ENCODE results near the gene RAD18.

DNA sequence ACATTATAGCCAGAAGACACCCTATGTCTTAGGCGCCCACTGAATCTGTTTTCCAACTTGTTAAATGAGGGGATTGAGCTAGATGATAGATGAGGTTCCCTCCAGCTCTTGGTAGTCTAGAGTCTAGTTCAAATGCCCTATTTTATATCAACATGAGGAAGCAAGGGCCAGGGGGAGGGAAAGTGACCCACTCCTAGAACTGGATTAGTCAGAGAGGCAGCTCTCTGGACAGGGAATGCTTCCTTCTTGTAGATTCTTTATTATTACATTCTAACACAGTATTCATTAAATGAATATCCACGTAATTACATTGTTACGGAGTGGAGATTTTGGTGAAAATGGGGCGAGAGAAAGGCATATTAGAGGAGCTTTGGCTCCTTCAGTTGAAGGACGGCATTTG is 89.5 kb downstream of the RAD18 start:
- TF ChIP-seq EGR1 (IDR thresholded peaks at IDR 0.05; ENCODE audit: low read depth in 2 of 2) (no peak), TAF1 (conservative IDR thresholded peaks at IDR 0.05) (no peak), SP1 (IDR thresholded peaks at IDR 0.05) (no peak), YY1 (IDR thresholded peaks at IDR 0.05) (no peak)
- TF ChIP-seq, protein P1, sequence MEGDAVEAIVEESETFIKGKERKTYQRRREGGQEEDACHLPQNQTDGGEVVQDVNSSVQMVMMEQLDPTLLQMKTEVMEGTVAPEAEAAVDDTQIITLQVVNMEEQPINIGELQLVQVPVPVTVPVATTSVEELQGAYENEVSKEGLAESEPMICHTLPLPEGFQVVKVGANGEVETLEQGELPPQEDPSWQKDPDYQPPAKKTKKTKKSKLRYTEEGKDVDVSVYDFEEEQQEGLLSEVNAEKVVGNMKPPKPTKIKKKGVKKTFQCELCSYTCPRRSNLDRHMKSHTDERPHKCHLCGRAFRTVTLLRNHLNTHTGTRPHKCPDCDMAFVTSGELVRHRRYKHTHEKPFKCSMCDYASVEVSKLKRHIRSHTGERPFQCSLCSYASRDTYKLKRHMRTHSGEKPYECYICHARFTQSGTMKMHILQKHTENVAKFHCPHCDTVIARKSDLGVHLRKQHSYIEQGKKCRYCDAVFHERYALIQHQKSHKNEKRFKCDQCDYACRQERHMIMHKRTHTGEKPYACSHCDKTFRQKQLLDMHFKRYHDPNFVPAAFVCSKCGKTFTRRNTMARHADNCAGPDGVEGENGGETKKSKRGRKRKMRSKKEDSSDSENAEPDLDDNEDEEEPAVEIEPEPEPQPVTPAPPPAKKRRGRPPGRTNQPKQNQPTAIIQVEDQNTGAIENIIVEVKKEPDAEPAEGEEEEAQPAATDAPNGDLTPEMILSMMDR (IDR thresholded peaks at IDR 0.05; ENCODE audit: low read depth, low read length, missing input control): no peak
- TF ChIP-seq, protein P2, sequence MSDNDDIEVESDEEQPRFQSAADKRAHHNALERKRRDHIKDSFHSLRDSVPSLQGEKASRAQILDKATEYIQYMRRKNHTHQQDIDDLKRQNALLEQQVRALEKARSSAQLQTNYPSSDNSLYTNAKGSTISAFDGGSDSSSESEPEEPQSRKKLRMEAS (IDR thresholded peaks at IDR 0.05): no peak
- TF ChIP-seq, protein P3, sequence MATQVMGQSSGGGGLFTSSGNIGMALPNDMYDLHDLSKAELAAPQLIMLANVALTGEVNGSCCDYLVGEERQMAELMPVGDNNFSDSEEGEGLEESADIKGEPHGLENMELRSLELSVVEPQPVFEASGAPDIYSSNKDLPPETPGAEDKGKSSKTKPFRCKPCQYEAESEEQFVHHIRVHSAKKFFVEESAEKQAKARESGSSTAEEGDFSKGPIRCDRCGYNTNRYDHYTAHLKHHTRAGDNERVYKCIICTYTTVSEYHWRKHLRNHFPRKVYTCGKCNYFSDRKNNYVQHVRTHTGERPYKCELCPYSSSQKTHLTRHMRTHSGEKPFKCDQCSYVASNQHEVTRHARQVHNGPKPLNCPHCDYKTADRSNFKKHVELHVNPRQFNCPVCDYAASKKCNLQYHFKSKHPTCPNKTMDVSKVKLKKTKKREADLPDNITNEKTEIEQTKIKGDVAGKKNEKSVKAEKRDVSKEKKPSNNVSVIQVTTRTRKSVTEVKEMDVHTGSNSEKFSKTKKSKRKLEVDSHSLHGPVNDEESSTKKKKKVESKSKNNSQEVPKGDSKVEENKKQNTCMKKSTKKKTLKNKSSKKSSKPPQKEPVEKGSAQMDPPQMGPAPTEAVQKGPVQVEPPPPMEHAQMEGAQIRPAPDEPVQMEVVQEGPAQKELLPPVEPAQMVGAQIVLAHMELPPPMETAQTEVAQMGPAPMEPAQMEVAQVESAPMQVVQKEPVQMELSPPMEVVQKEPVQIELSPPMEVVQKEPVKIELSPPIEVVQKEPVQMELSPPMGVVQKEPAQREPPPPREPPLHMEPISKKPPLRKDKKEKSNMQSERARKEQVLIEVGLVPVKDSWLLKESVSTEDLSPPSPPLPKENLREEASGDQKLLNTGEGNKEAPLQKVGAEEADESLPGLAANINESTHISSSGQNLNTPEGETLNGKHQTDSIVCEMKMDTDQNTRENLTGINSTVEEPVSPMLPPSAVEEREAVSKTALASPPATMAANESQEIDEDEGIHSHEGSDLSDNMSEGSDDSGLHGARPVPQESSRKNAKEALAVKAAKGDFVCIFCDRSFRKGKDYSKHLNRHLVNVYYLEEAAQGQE (IDR thresholded peaks at IDR 0.05): no peak

Measured in liver (tissue), 3 donors.